DLD1 (cell line): ENCODE results near the gene CLCN2.

Experiments used
- in situ Hi-C: cut with HindIII; loops from 2 replicates; pipeline ENCODE4 v1.10.0; 2017; ENCODE audit warnings: low sequenced_read_pairs

Gene CLCN2

GRCh38 chr3:184361932-184362667 lies 695 bp upstream of the CLCN2 start:
- in situ Hi-C loops, result loop anchor here (25.0 kb wide), 1 partner anchor 175 kb away; no protein-coding TSS in a partner anchor

GRCh38 chr3:184360929-184361531 lies 375 bp downstream of the CLCN2 start:
- in situ Hi-C loops, result loop anchor here (25.0 kb wide), 1 partner anchor 176 kb away; no protein-coding TSS in a partner anchor

DNA sequence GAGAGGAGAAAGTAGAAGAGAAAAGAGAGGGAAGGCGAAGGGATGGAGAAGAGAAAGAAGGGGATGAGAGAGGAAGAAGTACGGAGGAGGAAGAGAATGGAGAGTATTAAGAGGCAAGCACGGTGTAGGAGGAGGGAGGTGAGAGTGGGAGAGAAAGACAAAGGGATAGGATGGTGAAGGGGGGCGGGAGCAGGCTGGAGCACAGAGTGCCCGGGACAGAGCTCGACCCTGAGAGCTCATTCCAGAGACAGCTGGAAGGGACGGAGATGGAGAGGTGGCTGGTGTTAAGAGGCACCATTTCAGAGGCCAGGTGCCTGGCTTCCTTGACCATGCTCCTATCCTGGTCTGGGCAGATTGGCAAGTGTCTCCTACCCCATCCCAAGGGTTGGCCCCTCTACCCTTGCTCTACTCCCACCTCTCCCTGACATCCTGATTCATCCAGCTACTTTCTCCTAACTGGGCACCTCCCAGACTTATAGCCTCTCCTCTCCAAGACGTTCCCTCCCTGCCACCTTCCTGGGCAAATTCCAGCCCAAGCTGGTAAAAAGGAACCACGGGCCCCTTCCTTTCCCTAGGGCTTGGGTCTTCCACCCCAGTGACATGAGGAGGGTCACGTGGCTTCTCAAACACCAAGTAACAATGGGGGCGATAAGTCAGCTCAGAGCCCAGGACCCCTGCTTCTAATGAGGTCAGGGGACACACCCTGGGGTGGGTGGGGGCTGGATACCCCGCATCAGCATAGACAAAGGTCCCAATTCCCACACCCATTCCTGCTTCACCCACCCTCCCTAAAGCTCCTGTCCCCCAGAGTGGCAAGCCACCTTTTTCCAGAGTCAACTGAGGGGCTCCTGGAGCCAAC lies 1.1 kb downstream of the CLCN2 start:
- in situ Hi-C loops, result loop anchor here (25.0 kb wide), 1 partner anchor 177 kb away; no protein-coding TSS in a partner anchor

- in situ Hi-C loops, result loop anchor here (25.0 kb wide), 1 partner anchor 178 kb away; no protein-coding TSS in a partner anchor
These were observed 1.8 kb downstream of the CLCN2 start for GRCh38 chr3:184359610-184360009.

DNA sequence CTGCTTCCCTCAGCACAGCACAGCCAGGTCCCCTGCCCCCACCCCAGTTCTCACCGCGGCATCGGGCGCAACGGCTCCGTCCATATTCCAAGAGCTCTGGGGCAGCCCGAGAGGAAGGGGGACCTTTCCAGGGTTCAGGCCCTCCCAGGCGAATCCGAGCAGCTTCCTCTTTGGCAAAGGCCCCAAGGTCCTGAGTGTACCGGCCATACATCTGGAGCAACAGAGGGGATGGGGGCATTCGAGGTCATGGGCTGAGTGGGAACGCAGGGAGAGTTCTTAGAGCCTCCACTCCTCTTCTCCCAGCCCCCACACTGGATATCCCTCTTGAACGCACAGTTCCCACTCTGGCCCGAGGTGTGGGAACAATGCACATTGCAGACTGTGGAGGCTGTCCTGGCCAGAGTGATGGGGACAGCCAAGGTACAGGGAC lies 2.5 kb downstream of the CLCN2 start:
- in situ Hi-C loops, result loop anchor here (25.0 kb wide), 1 partner anchor 178 kb away; no protein-coding TSS in a partner anchor

GRCh38 chr3:184358124-184358767 lies 3.2 kb downstream of the CLCN2 start:
- in situ Hi-C loops, result loop anchor here (25.0 kb wide), 1 partner anchor 179 kb away; no protein-coding TSS in a partner anchor

- in situ Hi-C loops, result loop anchor here (25.0 kb wide), 1 partner anchor 180 kb away; no protein-coding TSS in a partner anchor
These were observed 3.9 kb downstream of the CLCN2 start for GRCh38 chr3:184357248-184358123.

DNA sequence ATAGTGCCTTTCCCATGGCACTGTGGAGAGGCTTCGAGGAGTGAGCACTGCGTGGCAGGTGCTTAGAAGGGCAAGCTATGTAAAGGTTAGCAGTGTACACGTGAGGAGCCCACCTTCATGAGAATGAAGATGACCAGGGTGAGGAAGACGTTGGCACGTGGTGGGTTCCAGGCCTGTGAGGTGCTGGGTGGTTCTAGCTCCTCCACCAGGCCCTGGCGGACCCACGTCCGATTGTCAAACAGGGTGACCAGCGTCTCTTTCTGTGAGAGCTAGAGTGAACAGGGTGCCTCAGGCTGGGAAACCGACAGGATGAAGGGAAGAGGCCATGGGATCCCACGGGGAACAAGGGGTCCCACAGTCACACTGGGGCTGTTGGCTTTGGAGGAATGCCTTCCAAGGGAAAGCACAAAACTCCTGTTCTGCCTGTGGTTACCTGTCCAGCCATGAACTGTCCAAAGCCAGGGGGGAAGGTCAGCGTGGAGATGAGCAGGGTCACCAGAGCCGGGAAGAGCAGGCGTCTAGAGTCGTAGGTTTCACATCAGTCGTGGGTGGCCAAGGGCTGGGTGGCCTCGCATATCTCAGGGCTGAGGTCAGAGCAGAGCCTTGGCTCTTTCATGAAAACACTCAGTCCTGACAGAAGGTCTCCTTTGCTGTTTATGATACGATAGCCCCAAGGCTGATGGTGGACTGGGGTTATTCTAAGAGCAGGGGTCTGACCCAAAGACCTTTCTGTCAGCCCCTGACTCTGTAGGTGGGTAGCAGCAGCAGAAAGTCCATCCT lies 6.0 kb downstream of the CLCN2 start:
- in situ Hi-C loops, result loop anchor here (25.0 kb wide), 1 partner anchor 182 kb away; no protein-coding TSS in a partner anchor

GRCh38 chr3:184354754-184355153 lies 6.7 kb downstream of the CLCN2 start:
- in situ Hi-C loops, result loop anchor here (25.0 kb wide), 1 partner anchor 183 kb away; no protein-coding TSS in a partner anchor

GRCh38 chr3:184354121-184354728 lies 7.2 kb downstream of the CLCN2 start:
- in situ Hi-C loops, result loop anchor here (25.0 kb wide), 1 partner anchor 183 kb away; no protein-coding TSS in a partner anchor

- in situ Hi-C loops, result loop anchor here (25.0 kb wide), 1 partner anchor 184 kb away; no protein-coding TSS in a partner anchor
These were observed 7.9 kb downstream of the CLCN2 start for GRCh38 chr3:184353546-184353941.

- in situ Hi-C loops, result loop anchor here (25.0 kb wide), 1 partner anchor 184 kb away; no protein-coding TSS in a partner anchor
These were observed 8.4 kb downstream of the CLCN2 start for GRCh38 chr3:184352897-184353545.

GRCh38 chr3:184352149-184352785 lies 9.1 kb downstream of the CLCN2 start:
- in situ Hi-C loops, result loop anchor here (25.0 kb wide), 1 partner anchor 185 kb away; no protein-coding TSS in a partner anchor

- in situ Hi-C loops, result loop anchor here (25.0 kb wide), 1 partner anchor 186 kb away; no protein-coding TSS in a partner anchor
These were observed 9.8 kb downstream of the CLCN2 start for GRCh38 chr3:184351511-184352148.

GRCh38 chr3:184350618-184351017 lies 10.8 kb downstream of the CLCN2 start:
- in situ Hi-C loops, result loop anchor here (25.0 kb wide), 1 partner anchor 187 kb away; no protein-coding TSS in a partner anchor
